HepG2 (cell line): ENCODE measurements around the gene BGN. TPM values are rescaled to one million over a fixed set of nuclear protein-coding genes. Genes with fewer than 3 reads are reported as not detected.

Experiments
- ATAC-seq: fragments of 200-7000 bp; cut with Tn5 transposase; 3 replicates; pipeline ENCODE4 v1.9.1; 2020; ENCODE audit warnings: mild to moderate bottlenecking, moderate library complexity
- BruUV-seq: library from RNA; stranded (reverse); fragments of 400-500 nt; replicated peaks from 2 replicates; lab custom pipeline; 2021; lab: Mats Ljungman, UMichigan
- CTCF ChIA-PET: fragments of 300-600 bp; formaldehyde crosslinking; extraction: SDS; loops from one replicate; lab custom pipeline; 2021; ENCODE audit warnings: low total read pairs, inconsistent platforms, low intra/inter-chr PET ratio; lab: Yijun Ruan, JAX
- POLR2A ChIA-PET: fragments of 350-600 bp; sonication (Branson Sonifier 250); formaldehyde crosslinking; loops from one replicate; lab custom pipeline; 2020; ENCODE audit warnings: antibody characterized with exemption, inconsistent platforms; lab: Yijun Ruan, JAX
- DNase-seq: peaks from one replicate; pipeline ENCODE4 v3.0.0-alpha.2; 2015; ENCODE audit warnings: low spot score
- FAIRE-seq: peaks from 3 replicates; lab custom pipeline; 2011; peaks lifted over from hg19 to GRCh38; lab: Jason Lieb, UNC
- H2AFZ ChIP-seq: one replicate; pipeline ENCODE4 v1.6.1; 2011; ENCODE audit warnings: low read length, inconsistent platforms
- H3K27ac ChIP-seq: fragments of 300-600 bp; 3 replicates; pipeline ENCODE4 v1.8.0; 2011; ENCODE audit warnings: mixed run types, mild to moderate bottlenecking, mixed read lengths, low read length, inconsistent platforms; ENCODE audit not compliant: insufficient read depth; ENCODE audit errors: extremely low read length
- H3K27me3 ChIP-seq, 2 experiments: fragments of 200-600 bp in 1 of 2; 2 replicates in 1 of 2; 3 replicates in 1 of 2; pipeline versions ENCODE4 v1.6.0 to v1.8.0; 2011; ENCODE audit warnings: low read length in 2 of 2, mild to moderate bottlenecking in 2 of 2, moderate library complexity in 2 of 2, inconsistent platforms in 1 of 2; ENCODE audit not compliant: insufficient read depth in 2 of 2, control insufficient read depth in 1 of 2
- H3K36me3 ChIP-seq, 2 experiments: fragments of 200-600 bp in 1 of 2; replicated peaks in 1 of 2; 2 replicates in 1 of 2; 3 replicates in 1 of 2; pipeline versions ENCODE4 v1.5.1 to v1.8.0; 2011; ENCODE audit warnings: low read length in 2 of 2, inconsistent platforms in 1 of 2; ENCODE audit not compliant: insufficient read depth in 2 of 2, control insufficient read depth in 1 of 2
- H3K4me1 ChIP-seq: 2 replicates; pipeline ENCODE4 v1.5.1; 2012; ENCODE audit warnings: low read length, inconsistent platforms; ENCODE audit not compliant: insufficient read depth
- H3K4me2 ChIP-seq: 2 replicates; pipeline ENCODE4 v1.6.0; 2011; ENCODE audit warnings: low read depth, low read length, inconsistent platforms
- H3K4me3 ChIP-seq, 3 experiments: fragments of 200-600 bp in 1 of 3; sonication (generic), shearing (Covaris generic) in 1 of 3; replicated peaks in 1 of 3; 2 replicates each; pipeline ENCODE4 v1.5.1; 2011 to 2016; ENCODE audit warnings: low read length in 3 of 3, inconsistent platforms in 2 of 3, low read depth in 2 of 3, mild to moderate bottlenecking in 2 of 3, control low read depth in 1 of 3, mixed read lengths in 1 of 3; ENCODE audit not compliant: insufficient read depth in 1 of 3
- H3K79me2 ChIP-seq: one replicate; pipeline ENCODE4 v1.6.1; 2011; ENCODE audit warnings: low read length, inconsistent platforms; ENCODE audit not compliant: insufficient read depth
- H3K9ac ChIP-seq: 2 replicates; pipeline ENCODE4 v1.6.0; 2011; ENCODE audit warnings: mild to moderate bottlenecking, low read depth, low read length, inconsistent platforms; ENCODE audit not compliant: insufficient read depth
- H3K9me3 ChIP-seq: 2 replicates; pipeline ENCODE4 v1.5.1; 2012; ENCODE audit warnings: mild to moderate bottlenecking, low read length
- H4K20me1 ChIP-seq: 2 replicates; pipeline ENCODE4 v1.6.0; 2011; ENCODE audit warnings: inconsistent platforms, mild to moderate bottlenecking, low read length, moderate library complexity; ENCODE audit not compliant: insufficient read depth
- PPARG ChIP-seq: conservative IDR thresholded peaks from 2 replicates; pipeline ENCODE4 v1.6.1; 2016; ENCODE audit warnings: missing biosample characterization, missing genetic modification reagents
- WGBS: methylation state at CpG from one replicate; pipeline ENCODE4 v1.1.6; 2017; ENCODE audit warnings: low lambda C conversion rate; 5-methylcytosine and 5-hydroxymethylcytosine counted together
- in situ Hi-C: cut with HindIII; loops from 2 replicates; pipeline ENCODE4 v1.10.0; 2017; ENCODE audit warnings: low pct_unique_long_range_greater_than_20kb; ENCODE audit not compliant: extremely low pct_ligation_motif_present
- intact Hi-C: fragments of 100-400 bp; cut with micrococcal nuclease; formaldehyde crosslinking; loops from one replicate; pipeline ENCODE4 v1.10.0; 2022; ENCODE audit not compliant: unreplicated experiment
- polyA plus RNA-seq, 8 experiments: library from polyadenylated mRNA; depleted of rRNA in 3 of 8; stranded (reverse) in 7 of 8; unstranded in 1 of 8; fragments of >200 nt; fragmentation: Illumina TruSeq in 4 of 8; extraction: Trizol in 4 of 8; gene quantifications; 2 replicates each; pipeline versions ENCODE4 v1.2.1 to v1.2.3, GENCODE V29; 2011 to 2016; ENCODE audit warnings: low read depth in 4 of 8, missing spikeins in 1 of 8, mixed read lengths in 1 of 8; ENCODE audit not compliant: insufficient read depth in 1 of 8
- total RNA-seq, 5 experiments: library from RNA; depleted of rRNA; stranded (reverse); fragments of >200 nt; fragmentation: Illumina TruSeq; extraction: Trizol; gene quantifications; 2 replicates each; pipeline ENCODE4 v1.2.3, GENCODE V29; 2016; ENCODE audit warnings: low read depth in 1 of 5
- TF ChIP-seq, protein P1 (sequence below): sonication (generic); formaldehyde crosslinking; IDR thresholded peaks from 2 replicates; pipeline ENCODE4 v1.4.0; 2020; ENCODE audit warnings: missing genetic modification reagents
- TF ChIP-seq, protein P2 (sequence below): sonication (generic); formaldehyde crosslinking; IDR thresholded peaks from 2 replicates; pipeline ENCODE4 v1.4.0; 2020; ENCODE audit warnings: missing genetic modification reagents, borderline replicate concordance

Gene BGN
- total and polyA plus RNA-seq, 2 of the 13 experiments (the other 11 are each of a cell fraction or from before 2014, with no cell fraction given), result 0.18 to 0.63 TPM

DNA sequence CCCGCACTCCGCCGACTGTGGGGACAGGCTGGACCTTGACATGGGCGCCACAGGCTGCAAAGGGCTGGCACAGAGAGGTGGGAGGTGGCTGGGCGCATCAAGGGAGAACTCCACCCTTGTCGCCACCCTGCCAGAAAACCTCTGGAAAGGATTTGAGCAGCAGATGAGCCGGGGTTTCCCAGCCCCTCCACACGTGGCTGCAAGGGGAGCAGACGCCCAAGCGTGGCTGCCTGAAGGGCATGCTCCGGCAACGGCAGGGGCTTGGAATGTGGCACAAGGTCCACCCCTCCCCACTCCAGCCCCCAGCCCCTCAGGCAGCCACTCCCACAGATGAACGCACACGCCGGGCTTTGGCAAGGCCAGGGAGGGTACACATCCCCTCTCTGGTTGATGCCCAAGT is 4.6 kb downstream of the BGN start:
- Histone ChIP-seq H3K9ac (no peak overlapping the region), H3K4me3 (no peak overlapping the region), H3K27me3 (0 out of 5 replicates have a peak, but pooled peaks cover 0 to 1% of the 10 kb centered on the region in 2 experiments), H3K4me2 (no peak overlapping the region), H3K27ac (no peak overlapping the region), H4K20me1 (no peaks in the 10 kb centered on the region), H3K79me2 (no peaks in the 10 kb centered on the region), H3K36me3 (no peaks in the 10 kb centered on the region), H3K4me1 (peaks cover 12% of the 10 kb centered on the region), H3K9me3 (no peaks in the 10 kb centered on the region), H2AFZ (no peak overlapping the region)
- ChIA-PET CTCF (no interaction called here), POLR2A (no interaction called here)
- DNase-seq (no peak), ATAC-seq (no peak), FAIRE-seq (no peak)
- 20% methylated on average over 1 of the region's 15 CpGs for WGBS
- intact Hi-C loops, result no loop called here
- in situ Hi-C loops, result no loop called here
- no peak for TF ChIP-seq PPARG (CRISPR knock-in tag)
- TF ChIP-seq, protein P1, sequence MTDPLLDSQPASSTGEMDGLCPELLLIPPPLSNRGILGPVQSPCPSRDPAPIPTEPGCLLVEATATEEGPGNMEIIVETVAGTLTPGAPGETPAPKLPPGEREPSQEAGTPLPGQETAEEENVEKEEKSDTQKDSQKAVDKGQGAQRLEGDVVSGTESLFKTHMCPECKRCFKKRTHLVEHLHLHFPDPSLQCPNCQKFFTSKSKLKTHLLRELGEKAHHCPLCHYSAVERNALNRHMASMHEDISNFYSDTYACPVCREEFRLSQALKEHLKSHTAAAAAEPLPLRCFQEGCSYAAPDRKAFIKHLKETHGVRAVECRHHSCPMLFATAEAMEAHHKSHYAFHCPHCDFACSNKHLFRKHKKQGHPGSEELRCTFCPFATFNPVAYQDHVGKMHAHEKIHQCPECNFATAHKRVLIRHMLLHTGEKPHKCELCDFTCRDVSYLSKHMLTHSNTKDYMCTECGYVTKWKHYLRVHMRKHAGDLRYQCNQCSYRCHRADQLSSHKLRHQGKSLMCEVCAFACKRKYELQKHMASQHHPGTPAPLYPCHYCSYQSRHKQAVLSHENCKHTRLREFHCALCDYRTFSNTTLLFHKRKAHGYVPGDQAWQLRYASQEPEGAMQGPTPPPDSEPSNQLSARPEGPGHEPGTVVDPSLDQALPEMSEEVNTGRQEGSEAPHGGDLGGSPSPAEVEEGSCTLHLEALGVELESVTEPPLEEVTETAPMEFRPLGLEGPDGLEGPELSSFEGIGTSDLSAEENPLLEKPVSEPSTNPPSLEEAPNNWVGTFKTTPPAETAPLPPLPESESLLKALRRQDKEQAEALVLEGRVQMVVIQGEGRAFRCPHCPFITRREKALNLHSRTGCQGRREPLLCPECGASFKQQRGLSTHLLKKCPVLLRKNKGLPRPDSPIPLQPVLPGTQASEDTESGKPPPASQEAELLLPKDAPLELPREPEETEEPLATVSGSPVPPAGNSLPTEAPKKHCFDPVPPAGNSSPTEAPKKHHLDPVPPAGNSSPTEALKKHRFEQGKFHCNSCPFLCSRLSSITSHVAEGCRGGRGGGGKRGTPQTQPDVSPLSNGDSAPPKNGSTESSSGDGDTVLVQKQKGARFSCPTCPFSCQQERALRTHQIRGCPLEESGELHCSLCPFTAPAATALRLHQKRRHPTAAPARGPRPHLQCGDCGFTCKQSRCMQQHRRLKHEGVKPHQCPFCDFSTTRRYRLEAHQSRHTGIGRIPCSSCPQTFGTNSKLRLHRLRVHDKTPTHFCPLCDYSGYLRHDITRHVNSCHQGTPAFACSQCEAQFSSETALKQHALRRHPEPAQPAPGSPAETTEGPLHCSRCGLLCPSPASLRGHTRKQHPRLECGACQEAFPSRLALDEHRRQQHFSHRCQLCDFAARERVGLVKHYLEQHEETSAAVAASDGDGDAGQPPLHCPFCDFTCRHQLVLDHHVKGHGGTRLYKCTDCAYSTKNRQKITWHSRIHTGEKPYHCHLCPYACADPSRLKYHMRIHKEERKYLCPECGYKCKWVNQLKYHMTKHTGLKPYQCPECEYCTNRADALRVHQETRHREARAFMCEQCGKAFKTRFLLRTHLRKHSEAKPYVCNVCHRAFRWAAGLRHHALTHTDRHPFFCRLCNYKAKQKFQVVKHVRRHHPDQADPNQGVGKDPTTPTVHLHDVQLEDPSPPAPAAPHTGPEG (CRISPR knock-in tag), result no peak
- TF ChIP-seq, protein P2, sequence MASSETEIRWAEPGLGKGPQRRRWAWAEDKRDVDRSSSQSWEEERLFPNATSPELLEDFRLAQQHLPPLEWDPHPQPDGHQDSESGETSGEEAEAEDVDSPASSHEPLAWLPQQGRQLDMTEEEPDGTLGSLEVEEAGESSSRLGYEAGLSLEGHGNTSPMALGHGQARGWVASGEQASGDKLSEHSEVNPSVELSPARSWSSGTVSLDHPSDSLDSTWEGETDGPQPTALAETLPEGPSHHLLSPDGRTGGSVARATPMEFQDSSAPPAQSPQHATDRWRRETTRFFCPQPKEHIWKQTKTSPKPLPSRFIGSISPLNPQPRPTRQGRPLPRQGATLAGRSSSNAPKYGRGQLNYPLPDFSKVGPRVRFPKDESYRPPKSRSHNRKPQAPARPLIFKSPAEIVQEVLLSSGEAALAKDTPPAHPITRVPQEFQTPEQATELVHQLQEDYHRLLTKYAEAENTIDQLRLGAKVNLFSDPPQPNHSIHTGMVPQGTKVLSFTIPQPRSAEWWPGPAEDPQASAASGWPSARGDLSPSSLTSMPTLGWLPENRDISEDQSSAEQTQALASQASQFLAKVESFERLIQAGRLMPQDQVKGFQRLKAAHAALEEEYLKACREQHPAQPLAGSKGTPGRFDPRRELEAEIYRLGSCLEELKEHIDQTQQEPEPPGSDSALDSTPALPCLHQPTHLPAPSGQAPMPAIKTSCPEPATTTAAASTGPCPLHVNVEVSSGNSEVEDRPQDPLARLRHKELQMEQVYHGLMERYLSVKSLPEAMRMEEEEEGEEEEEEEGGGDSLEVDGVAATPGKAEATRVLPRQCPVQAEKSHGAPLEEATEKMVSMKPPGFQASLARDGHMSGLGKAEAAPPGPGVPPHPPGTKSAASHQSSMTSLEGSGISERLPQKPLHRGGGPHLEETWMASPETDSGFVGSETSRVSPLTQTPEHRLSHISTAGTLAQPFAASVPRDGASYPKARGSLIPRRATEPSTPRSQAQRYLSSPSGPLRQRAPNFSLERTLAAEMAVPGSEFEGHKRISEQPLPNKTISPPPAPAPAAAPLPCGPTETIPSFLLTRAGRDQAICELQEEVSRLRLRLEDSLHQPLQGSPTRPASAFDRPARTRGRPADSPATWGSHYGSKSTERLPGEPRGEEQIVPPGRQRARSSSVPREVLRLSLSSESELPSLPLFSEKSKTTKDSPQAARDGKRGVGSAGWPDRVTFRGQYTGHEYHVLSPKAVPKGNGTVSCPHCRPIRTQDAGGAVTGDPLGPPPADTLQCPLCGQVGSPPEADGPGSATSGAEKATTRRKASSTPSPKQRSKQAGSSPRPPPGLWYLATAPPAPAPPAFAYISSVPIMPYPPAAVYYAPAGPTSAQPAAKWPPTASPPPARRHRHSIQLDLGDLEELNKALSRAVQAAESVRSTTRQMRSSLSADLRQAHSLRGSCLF, result no peak
- BruUV-seq, result no TSS peak
